ENCODE measurements around the gene TLL2.

Gene TLL2

DNA sequence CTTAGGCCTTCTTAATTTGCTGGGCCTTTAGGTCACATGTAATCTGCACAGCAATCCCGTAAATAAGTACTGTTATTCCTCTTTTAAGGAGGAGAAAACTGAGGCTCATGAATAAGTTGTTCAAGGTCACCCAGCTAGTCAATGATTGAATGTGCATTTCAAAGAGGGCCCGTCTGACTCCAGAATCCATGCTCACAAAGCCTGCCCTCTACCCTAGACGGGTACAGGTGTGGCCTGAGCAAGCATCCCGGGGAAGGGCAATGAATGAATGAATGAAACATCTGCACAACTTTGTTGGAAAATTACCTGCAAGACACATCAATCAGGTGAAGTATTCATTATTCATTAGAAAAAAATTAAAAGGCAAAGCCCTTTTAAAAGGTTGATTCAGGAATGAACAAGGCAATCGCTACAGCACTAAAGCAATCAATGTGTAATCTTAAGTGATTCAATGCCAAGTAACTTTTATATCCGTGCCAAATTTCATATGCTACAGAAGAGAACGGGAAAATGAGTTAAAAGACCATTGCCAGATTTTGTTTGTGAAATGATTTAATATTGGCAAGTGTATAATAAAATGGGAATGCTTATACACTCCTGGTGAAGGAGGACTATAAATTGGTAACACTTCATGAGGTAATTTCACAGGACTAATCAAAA lies 61.1 kb downstream of the TLL2 start:
- DNase-seq (ENCODE audit: low read depth): no peak
- no peak overlapping the region for H3K4me3 ChIP-seq (ENCODE audit: low read length)
- TF ChIP-seq, protein P1, sequence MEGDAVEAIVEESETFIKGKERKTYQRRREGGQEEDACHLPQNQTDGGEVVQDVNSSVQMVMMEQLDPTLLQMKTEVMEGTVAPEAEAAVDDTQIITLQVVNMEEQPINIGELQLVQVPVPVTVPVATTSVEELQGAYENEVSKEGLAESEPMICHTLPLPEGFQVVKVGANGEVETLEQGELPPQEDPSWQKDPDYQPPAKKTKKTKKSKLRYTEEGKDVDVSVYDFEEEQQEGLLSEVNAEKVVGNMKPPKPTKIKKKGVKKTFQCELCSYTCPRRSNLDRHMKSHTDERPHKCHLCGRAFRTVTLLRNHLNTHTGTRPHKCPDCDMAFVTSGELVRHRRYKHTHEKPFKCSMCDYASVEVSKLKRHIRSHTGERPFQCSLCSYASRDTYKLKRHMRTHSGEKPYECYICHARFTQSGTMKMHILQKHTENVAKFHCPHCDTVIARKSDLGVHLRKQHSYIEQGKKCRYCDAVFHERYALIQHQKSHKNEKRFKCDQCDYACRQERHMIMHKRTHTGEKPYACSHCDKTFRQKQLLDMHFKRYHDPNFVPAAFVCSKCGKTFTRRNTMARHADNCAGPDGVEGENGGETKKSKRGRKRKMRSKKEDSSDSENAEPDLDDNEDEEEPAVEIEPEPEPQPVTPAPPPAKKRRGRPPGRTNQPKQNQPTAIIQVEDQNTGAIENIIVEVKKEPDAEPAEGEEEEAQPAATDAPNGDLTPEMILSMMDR (conservative IDR thresholded peaks at IDR 0.05; ENCODE audit: low read length): no peak

DNA sequence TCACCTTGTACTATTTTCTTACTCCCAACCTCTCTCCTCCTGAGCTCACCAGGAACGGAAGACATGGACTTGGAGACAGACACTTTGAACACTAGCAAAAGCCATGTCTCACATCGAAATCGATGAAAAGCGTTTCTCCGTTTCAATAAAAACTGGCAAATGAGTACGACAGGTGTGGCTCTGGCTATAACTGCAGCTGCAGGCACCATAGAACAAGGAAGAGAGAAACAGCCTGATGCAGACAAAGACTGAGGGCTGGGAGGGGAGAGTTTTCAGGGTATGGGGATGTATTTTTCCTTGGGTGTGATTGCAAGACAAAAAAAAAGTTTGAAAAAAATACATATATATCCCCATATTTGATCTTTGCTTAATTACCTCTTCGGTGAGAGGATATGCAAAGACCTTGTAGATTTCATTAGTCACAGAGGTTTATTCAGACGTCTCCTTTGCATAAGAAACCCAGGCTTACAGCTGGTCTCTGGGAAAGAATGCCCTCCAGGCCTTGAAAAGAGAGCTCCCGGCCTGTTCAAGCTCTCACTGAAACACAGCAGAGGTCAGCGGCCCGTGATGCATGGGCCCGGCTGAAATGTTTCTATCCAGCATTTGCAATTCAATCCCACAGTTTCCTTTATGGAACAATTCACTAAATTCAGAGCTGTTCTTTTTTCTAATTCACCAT lies 63.1 kb downstream of the TLL2 start:
- H3K4me3 ChIP-seq (ENCODE audit: low read length): no peak overlapping the region
- TF ChIP-seq, protein P1 (conservative IDR thresholded peaks at IDR 0.05; ENCODE audit: low read length): no peak
- no peak for DNase-seq (ENCODE audit: low read depth)

- DNase-seq (ENCODE audit: low read depth): no peak
- TF ChIP-seq, protein P1 (conservative IDR thresholded peaks at IDR 0.05; ENCODE audit: low read length): no peak
- H3K4me3 ChIP-seq (ENCODE audit: low read length): no peak overlapping the region
These were observed 65.2 kb downstream of the TLL2 start for GRCh38 chr10:96448558-96448957.

DNA sequence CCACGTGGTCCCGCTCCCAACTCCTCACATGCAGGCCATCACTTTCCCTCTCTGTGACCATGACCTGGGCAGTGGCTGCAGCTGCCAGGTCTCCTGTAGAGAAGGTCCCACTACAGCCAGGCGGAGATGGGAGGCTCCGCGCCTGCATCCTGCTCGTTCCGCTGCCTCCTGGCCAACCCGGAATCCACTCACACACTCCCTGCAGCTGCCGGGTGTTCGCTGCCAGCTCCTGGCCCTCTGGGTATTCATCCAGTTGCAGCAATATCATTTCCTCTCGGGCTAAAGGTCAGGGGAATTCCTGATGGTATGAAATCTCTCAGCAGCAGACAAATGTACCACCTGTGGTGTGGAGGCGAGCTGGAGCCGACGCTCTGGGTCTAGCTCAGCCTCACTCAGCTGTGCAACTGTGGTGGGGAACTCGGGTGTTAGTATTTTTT lies 65.7 kb downstream of the TLL2 start:
- DNase-seq (ENCODE audit: low read depth): no peak
- TF ChIP-seq, protein P1 (conservative IDR thresholded peaks at IDR 0.05; ENCODE audit: low read length): no peak
- no peak overlapping the region for H3K4me3 ChIP-seq (ENCODE audit: low read length)

GRCh38 chr10:96446966-96447596 lies 66.6 kb downstream of the TLL2 start:
- TF ChIP-seq, protein P1 (conservative IDR thresholded peaks at IDR 0.05; ENCODE audit: low read length): no peak
- DNase-seq (ENCODE audit: low read depth): no peak
- H3K4me3 ChIP-seq (ENCODE audit: low read length): no peak overlapping the region

DNA sequence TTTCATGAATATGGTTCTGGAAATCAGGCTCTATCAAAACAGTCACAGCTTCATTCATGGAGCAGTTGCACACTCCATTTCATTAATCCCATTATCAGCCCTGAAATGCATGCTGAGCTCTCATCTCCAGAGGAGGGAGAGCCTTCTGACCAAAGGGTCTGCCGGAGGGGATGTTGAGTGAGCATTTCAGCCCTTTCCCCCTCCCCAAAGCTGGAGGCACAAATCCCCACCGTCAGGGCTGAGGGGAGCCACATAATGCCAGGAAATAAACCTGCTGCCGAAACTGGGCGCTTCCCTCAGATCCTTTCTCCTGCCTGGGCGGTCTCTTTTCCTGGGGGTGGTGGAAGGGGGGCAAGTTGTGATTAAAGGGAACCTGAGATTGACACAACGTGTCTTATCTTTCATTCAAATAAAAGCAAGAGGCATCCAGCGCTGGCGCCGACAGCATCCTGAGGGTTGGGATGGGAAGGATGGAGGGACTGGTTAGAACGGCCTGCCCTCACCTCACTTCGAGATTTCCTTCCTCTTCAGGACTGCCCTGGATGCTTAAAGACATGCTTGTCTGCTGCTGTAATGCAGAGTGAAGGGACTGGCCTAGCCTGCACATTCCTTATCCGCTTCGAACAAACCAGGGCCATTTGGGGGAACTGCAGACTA lies 71.6 kb downstream of the TLL2 start:
- TF ChIP-seq, protein P1 (conservative IDR thresholded peaks at IDR 0.05; ENCODE audit: low read length): no peak
- H3K4me3 ChIP-seq (ENCODE audit: low read length): no peak overlapping the region
- DNase-seq (ENCODE audit: low read depth): no peak

Measured in AG10803 (cell line).